ENCODE measurements around the gene CPVL. TPM values are rescaled to one million over a fixed set of nuclear protein-coding genes. Genes with fewer than 3 reads are reported as not detected.

The CPVL gene
- total RNA-seq, 1 experiment from 2014 or later, result 10.3 TPM

DNA sequence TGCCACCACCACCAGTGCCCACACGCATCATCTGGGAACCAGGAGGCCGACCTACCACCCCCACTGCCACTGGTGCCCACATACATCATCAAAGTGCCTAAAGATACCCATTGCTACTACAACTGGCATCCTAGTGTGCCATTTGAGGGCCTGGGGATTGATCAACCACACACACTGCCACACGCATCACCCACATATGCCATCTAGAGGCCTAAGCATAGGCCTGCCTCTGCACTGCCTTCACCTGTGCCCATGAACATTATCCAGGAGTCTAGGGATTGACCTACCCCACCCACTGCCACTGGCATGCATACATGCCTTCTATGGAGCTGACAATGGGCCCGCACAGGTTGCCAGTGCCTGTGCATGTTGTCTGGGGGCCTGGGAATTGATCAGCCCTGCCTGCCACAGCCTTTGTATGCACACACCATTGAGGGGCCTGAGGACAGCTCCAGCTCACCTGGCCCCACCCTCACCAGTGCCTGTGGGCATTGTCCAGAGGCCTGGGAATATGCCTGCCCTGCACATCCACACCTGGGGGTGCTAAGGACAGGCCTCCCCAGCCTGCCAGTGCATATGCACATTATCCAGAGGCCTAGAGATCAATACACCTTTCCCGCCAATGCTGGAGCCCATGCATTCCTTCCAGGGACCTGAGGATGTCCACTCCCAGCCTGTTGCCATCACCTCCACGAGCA lies 123.9 kb downstream of the CPVL start:
- ATAC-seq (no peak; the same call in 1 of the 2 replicates), DNase-seq (ENCODE audit: low read depth, low spot score) (no peak)
- ChIA-PET CTCF (no interaction called here), POLR2A (no interaction called here), RAD21 (ENCODE audit: low non-redundant PET in 1 of 2, low total read pairs in 2 of 2, uncharacterized antibody in 2 of 2, unreplicated experiment in 2 of 2) (no interaction called here)
- Histone ChIP-seq H3K27me3 (ENCODE audit: insufficient read depth, low read length) (no peaks in the 10 kb centered on the region), H3K9me2 (ENCODE audit: insufficient read depth) (no peaks in the 10 kb centered on the region), H3K4me2 (ENCODE audit: low read length) (no peak overlapping the region), H4K20me1 (ENCODE audit: insufficient read depth) (no peaks in the 10 kb centered on the region), H3K9ac (ENCODE audit: low read length) (no peak overlapping the region), H3K27ac (ENCODE audit: low read depth, low read length) (no peak overlapping the region), H3K4me1 (ENCODE audit: control insufficient read depth in 1 of 2, insufficient read depth in 2 of 2, low read length in 2 of 2) (no peaks in the 10 kb centered on the region), H3K4me3 (replicated peaks in 1 of 2; ENCODE audit: low read depth in 1 of 2, low read length in 2 of 2) (no peak overlapping the region), H3K9me3 (ENCODE audit: control insufficient read depth in 1 of 2, insufficient read depth in 1 of 2, low read depth in 1 of 2, low read length in 2 of 2) (no peaks in the 10 kb centered on the region), H2AFZ (ENCODE audit: low read depth, low read length, poor library complexity, severe bottlenecking) (no peak overlapping the region), H3K36me3 (ENCODE audit: control insufficient read depth in 1 of 2, insufficient read depth in 2 of 2, low read length in 2 of 2) (no peaks in the 10 kb centered on the region), H3K79me2 (ENCODE audit: insufficient read depth, low read length) (no peaks in the 10 kb centered on the region)
- no peak for TF ChIP-seq POLR2AphosphoS5 (IDR thresholded peaks at IDR 0.05; ENCODE audit: low read depth, low read length)
- TF ChIP-seq, protein P1, sequence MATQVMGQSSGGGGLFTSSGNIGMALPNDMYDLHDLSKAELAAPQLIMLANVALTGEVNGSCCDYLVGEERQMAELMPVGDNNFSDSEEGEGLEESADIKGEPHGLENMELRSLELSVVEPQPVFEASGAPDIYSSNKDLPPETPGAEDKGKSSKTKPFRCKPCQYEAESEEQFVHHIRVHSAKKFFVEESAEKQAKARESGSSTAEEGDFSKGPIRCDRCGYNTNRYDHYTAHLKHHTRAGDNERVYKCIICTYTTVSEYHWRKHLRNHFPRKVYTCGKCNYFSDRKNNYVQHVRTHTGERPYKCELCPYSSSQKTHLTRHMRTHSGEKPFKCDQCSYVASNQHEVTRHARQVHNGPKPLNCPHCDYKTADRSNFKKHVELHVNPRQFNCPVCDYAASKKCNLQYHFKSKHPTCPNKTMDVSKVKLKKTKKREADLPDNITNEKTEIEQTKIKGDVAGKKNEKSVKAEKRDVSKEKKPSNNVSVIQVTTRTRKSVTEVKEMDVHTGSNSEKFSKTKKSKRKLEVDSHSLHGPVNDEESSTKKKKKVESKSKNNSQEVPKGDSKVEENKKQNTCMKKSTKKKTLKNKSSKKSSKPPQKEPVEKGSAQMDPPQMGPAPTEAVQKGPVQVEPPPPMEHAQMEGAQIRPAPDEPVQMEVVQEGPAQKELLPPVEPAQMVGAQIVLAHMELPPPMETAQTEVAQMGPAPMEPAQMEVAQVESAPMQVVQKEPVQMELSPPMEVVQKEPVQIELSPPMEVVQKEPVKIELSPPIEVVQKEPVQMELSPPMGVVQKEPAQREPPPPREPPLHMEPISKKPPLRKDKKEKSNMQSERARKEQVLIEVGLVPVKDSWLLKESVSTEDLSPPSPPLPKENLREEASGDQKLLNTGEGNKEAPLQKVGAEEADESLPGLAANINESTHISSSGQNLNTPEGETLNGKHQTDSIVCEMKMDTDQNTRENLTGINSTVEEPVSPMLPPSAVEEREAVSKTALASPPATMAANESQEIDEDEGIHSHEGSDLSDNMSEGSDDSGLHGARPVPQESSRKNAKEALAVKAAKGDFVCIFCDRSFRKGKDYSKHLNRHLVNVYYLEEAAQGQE (IDR thresholded peaks at IDR 0.05; ENCODE audit: low read depth), result no peak
- no peak for TF ChIP-seq YY1 (IDR thresholded peaks at IDR 0.05; ENCODE audit: extremely low read depth, insufficient replicate concordance, low read depth, low read length)
- TF ChIP-seq CEBPB (IDR thresholded peaks at IDR 0.05; ENCODE audit: low read depth), result no peak
- no peak for TF ChIP-seq CBX3 (IDR thresholded peaks at IDR 0.05; ENCODE audit: low read depth)
- no peak for TF ChIP-seq JUND (IDR thresholded peaks at IDR 0.05)
- no peak for TF ChIP-seq EGR1 (IDR thresholded peaks at IDR 0.05; ENCODE audit: low read depth)
- no peak for TF ChIP-seq SRF (IDR thresholded peaks at IDR 0.05; ENCODE audit: low read depth)
- no peak for TF ChIP-seq ZNF274 (IDR thresholded peaks at IDR 0.05; ENCODE audit: low read depth, low read length)
- no peak for TF ChIP-seq TCF7L2 (IDR thresholded peaks at IDR 0.05; ENCODE audit: borderline replicate concordance, extremely low read depth, insufficient read depth, insufficient read length)
- no TSS peak for BruUV-seq (replicated peaks)
- intact Hi-C loops (cut with micrococcal nuclease), result no loop called here
